HFFc6 (cell line): ENCODE results near the gene TTK. TPM values are rescaled to one million over a fixed set of nuclear protein-coding genes. Genes with fewer than 3 reads are reported as not detected.

Experiments
- DNase-seq: peaks from one replicate; pipeline ENCODE4 v3.0.0-alpha.2; 2018
- H3K27ac Mint-ChIP-seq: 2 replicates; pipeline ENCODE4 v1.8.0; 2020; ENCODE audit warnings: mild to moderate bottlenecking, mixed read lengths
- H3K27me3 Mint-ChIP-seq: 2 replicates; pipeline ENCODE4 v1.8.0; 2021; ENCODE audit warnings: mild to moderate bottlenecking, moderate library complexity, mixed read lengths; ENCODE audit not compliant: insufficient read depth
- H3K36me3 Mint-ChIP-seq: 2 replicates; pipeline ENCODE4 v1.8.0; 2021; ENCODE audit warnings: low read depth, mixed read lengths
- H3K4me1 Mint-ChIP-seq: 2 replicates; pipeline ENCODE4 v1.8.0; 2020; ENCODE audit warnings: low read depth, mixed read lengths
- H3K4me3 Mint-ChIP-seq: 2 replicates; pipeline ENCODE4 v1.8.0; 2020; ENCODE audit warnings: mild to moderate bottlenecking, moderate library complexity, mixed read lengths
- H3K9me3 Mint-ChIP-seq: 2 replicates; pipeline ENCODE4 v1.8.0; 2020; ENCODE audit warnings: mild to moderate bottlenecking, mixed read lengths
- long read RNA-seq: library from polyadenylated mRNA; unstranded; transcript quantifications from one replicate; pipeline ENCODE4 v2.0.0, GENCODE V29; 2019
- total RNA-seq, 6 experiments: library from RNA; stranded (reverse); fragmentation: NEBNext Ultra II Directional; extraction: Animal tissue kit (Norgen Biotek cat#: 25700); gene quantifications; 2 replicates in 1 of 6; 3 replicates in 5 of 6; pipeline ENCODE4 v1.2.3, GENCODE V29; 2021
- TF ChIP-seq, protein P1 (sequence below): fragments of 200-600 bp; sonication (generic); IDR thresholded peaks from 2 replicates; pipeline ENCODE4 v1.5.0; 2021; ENCODE audit warnings: antibody characterized with exemption, mild to moderate bottlenecking

Gene TTK
- 10 to 100 TPM; 10.9 to 26.1 (median 22.5) TPM for total RNA-seq
- long read RNA-seq, transcript TTK-202 (22 exons, 3,010 nt), result major isoform, 5 of 7 reads
- long read RNA-seq, partial matches to known transcripts, result 1 of 7 reads
- long read RNA-seq, other reads (novel, unspliced or antisense), result 1 of 7 reads

DNA sequence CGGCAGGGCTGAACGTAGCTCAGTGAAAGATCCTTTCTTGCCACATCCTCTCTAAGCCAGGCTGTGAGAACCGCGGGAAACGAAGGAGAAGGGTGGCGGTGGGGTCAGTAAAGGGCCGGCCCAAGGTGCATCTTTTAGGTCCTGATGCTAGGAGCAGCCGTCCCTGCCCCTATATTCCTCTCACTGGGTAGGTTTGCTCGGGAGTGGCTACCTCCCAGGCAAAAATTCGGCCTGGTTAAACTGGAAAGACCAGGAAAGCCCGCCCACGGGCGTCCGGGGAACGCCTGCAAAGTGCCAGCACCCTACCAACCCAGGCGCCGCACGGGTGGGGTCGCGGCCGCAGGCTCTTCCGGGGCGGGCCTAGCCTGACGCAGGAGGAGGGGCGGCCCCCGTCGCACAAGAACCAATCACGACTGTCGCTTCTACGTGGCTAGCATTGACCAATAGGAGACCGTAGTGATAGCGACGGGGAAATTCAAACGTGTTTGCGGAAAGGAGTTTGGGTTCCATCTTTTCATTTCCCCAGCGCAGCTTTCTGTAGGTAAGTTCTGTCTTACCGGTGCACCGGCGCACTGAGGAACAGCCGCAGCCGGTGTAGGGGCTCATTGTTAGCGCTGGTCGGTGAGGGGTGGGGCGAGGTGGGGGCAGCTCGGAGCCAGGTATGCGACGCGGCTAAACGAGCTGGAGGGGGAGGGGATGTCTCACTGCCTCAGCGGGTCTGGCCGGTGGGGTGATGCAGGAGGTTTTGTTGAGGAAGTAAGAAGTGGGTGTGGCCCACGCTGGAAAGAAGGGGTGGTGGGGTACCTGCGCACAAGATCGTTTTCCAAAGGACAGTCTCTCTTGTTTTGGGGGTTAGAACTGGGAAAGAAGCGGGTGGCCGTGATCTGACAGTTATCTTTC, at the start of gene TTK:
TTK (plus strand) TSS at position 477 of the 900 bp plus-strand sequence. CDS start 1,195 bp downstream, outside the sequence.
- Mint-ChIP-seq H3K27me3 (no peaks in the 10 kb centered on the region; the same call in 1 of the 2 replicates), H3K4me3 (peak within 1 kb of the TSS; percentile 94), H3K9me3 (no peaks in the 10 kb centered on the region), H3K27ac (peak within 1 kb of the TSS; percentile 96), H3K36me3 (no peaks in the 10 kb centered on the region), H3K4me1 (peaks cover 39% of the 10 kb centered on the region)
- TF ChIP-seq, protein P1, sequence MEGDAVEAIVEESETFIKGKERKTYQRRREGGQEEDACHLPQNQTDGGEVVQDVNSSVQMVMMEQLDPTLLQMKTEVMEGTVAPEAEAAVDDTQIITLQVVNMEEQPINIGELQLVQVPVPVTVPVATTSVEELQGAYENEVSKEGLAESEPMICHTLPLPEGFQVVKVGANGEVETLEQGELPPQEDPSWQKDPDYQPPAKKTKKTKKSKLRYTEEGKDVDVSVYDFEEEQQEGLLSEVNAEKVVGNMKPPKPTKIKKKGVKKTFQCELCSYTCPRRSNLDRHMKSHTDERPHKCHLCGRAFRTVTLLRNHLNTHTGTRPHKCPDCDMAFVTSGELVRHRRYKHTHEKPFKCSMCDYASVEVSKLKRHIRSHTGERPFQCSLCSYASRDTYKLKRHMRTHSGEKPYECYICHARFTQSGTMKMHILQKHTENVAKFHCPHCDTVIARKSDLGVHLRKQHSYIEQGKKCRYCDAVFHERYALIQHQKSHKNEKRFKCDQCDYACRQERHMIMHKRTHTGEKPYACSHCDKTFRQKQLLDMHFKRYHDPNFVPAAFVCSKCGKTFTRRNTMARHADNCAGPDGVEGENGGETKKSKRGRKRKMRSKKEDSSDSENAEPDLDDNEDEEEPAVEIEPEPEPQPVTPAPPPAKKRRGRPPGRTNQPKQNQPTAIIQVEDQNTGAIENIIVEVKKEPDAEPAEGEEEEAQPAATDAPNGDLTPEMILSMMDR, result no peak
- peak; percentile 93 for DNase-seq

DNA sequence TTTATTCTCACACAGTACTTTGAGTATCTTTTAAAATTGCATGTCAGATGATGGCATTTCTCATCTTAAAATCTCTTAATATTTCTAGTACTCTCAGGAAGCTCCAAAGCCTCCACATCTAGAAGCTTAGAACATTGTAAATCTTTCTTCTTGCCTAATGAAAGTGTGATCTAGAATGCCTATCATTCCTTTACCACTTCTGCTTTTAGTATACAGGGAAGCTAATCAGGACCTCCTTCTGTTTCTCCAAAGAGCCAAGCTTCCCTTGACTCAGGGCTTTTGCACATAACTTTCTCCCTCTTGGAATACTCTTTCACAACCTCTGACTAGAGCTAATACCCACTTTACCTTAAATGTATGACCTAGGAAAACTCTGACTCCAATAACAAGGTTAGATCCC, 49.6 kb upstream of the TTK start:
- Mint-ChIP-seq H3K4me3 (no peak overlapping the region), H3K4me1 (no peaks in the 10 kb centered on the region), H3K27ac (no peak overlapping the region), H3K9me3 (no peaks in the 10 kb centered on the region), H3K27me3 (peaks cover 12% of the 10 kb centered on the region; the same call in 1 of the 2 replicates), H3K36me3 (no peaks in the 10 kb centered on the region)
- no peak for DNase-seq
- TF ChIP-seq, protein P1, result no peak

DNA sequence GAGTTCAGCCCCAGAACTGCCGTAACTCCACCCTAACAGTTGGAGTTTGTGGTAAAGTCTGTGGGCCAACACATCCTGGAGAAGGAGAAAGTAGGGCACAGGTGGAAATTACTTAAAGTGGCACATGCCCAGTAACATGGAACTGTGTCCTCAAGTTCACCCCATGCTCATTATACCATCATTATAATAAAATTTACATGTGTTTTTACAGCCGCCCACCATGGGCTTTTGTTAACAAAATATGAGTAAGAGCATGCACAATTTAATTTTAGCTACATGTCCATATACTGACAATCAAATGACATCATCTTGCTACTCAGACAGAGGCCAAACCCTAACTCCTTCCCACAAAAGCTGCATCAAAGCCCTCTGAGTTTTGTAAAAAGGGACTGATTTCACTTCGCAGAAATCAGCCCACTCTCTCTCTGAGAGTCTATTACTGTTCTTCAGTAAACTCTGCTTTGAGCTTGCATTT, 39.8 kb upstream of the TTK start:
- Mint-ChIP-seq H3K4me3 (no peak overlapping the region), H3K27me3 (peaks cover 3% of the 10 kb centered on the region)
- no peak for DNase-seq

DNA sequence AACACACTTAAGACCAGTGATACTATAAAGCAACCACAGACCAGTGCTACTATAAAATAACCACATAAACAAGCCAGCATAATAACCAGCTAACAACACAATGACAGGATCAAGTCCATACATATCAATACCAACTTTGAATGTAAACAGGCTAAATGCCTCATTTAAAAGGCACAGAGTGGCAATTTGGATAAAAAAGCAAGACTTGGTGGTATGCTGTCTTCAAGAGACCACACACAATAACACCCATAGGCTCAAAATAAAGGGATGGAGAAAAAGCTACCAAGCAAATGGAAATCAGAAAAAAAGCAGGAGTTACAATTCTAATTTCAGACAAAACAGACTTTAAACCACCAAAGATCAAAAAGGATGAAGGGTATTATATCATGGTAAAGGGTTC, 37.3 kb upstream of the TTK start:
- Mint-ChIP-seq H3K4me1 (no peaks in the 10 kb centered on the region), H3K36me3 (no peaks in the 10 kb centered on the region), H3K27ac (no peak overlapping the region), H3K9me3 (no peaks in the 10 kb centered on the region), H3K4me3 (no peak overlapping the region), H3K27me3 (peaks cover 3% of the 10 kb centered on the region)
- DNase-seq, result no peak
- TF ChIP-seq, protein P1, result no peak

More for the DNA sequence above, 39.8 kb upstream of the TTK start:
- Mint-ChIP-seq H3K27ac (no peak overlapping the region), H3K9me3 (no peaks in the 10 kb centered on the region), H3K36me3 (no peaks in the 10 kb centered on the region), H3K4me1 (no peaks in the 10 kb centered on the region)
- TF ChIP-seq, protein P1, result no peak

DNA sequence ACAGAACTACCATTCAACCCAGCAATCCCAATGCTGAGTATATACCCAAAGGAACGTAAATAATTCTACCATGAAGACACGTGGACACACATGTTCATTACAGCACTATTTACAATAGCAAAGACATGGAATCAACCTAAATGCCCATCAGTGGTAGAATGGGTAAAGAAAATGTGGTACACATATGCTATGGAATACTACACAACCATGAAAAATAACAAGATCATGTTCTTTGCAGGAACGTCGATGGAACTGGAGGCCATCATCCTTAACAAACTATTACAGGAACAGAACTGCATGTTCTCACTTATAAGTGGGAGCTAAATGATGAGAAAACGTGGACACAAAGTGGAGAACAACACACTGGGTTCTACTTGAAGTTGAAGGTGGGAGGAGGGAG, 34.7 kb upstream of the TTK start:
- TF ChIP-seq, protein P1, result no peak
- Mint-ChIP-seq H3K27me3 (peaks cover 3% of the 10 kb centered on the region), H3K4me1 (no peaks in the 10 kb centered on the region), H3K36me3 (no peaks in the 10 kb centered on the region), H3K4me3 (no peak overlapping the region), H3K9me3 (no peaks in the 10 kb centered on the region), H3K27ac (no peak overlapping the region)
- no peak for DNase-seq
